OCI-LY3 (cell line): Measurements from ENCODE around the gene KLHL20.
"Not testable (repeated sequence)": the region's sequence is repeated elsewhere in the genome, so short reads cannot be mapped to it uniquely, and the experiment has no call there.

ENCODE experiments used
- CTCF ChIP-seq: fragments of 200-600, 300-600 bp; sonication (generic); IDR thresholded peaks from 2 replicates; pipeline ENCODE4 v1.5.1; 2014; ENCODE audit warnings: antibody characterized with exemption, low read length, low read depth
- EZH2phosphoT487 ChIP-seq: fragments of 200-600 bp; shearing (Covaris generic); IDR thresholded peaks from 2 replicates; pipeline ENCODE4 v1.6.1; 2018; ENCODE audit warnings: antibody characterized with exemption, mixed run types, low read depth

- TF ChIP-seq CTCF, EZH2phosphoT487: not testable (repeated sequence)
These were observed 21.3 kb downstream of the KLHL20 start for GRCh38 chr1:173736104-173736503.
